ENCODE results near the gene USP13.

USP13 gene

DNA sequence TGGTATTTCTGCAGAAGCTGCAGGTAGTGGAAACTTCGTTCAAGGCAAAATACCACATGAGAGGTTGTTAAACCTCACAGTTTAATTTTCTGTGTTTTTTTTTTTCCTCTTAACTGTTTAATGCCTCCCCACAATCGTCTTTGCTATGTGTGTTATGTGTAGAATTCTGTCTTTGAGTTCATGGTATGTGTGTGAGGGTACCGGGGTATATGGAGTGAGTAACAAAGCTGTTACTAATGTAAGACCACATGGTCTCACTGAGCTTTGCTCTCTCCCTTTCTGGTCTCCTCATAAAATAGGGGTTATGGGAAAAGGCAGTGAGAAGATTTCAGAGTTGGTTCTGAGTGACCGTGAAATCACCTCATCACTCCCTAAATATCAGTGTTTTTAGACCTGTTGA lies 143.6 kb downstream of the USP13 start:
- no peak overlapping the region for H3K4me3 ChIP-seq (ENCODE audit: low read depth, low read length)
- DNase-seq (ENCODE audit: low read depth), result no peak
- TF ChIP-seq, protein P1, sequence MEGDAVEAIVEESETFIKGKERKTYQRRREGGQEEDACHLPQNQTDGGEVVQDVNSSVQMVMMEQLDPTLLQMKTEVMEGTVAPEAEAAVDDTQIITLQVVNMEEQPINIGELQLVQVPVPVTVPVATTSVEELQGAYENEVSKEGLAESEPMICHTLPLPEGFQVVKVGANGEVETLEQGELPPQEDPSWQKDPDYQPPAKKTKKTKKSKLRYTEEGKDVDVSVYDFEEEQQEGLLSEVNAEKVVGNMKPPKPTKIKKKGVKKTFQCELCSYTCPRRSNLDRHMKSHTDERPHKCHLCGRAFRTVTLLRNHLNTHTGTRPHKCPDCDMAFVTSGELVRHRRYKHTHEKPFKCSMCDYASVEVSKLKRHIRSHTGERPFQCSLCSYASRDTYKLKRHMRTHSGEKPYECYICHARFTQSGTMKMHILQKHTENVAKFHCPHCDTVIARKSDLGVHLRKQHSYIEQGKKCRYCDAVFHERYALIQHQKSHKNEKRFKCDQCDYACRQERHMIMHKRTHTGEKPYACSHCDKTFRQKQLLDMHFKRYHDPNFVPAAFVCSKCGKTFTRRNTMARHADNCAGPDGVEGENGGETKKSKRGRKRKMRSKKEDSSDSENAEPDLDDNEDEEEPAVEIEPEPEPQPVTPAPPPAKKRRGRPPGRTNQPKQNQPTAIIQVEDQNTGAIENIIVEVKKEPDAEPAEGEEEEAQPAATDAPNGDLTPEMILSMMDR (IDR thresholded peaks at IDR 0.05; ENCODE audit: insufficient read depth, low read depth, low read length, missing control alignments), result no peak

DNA sequence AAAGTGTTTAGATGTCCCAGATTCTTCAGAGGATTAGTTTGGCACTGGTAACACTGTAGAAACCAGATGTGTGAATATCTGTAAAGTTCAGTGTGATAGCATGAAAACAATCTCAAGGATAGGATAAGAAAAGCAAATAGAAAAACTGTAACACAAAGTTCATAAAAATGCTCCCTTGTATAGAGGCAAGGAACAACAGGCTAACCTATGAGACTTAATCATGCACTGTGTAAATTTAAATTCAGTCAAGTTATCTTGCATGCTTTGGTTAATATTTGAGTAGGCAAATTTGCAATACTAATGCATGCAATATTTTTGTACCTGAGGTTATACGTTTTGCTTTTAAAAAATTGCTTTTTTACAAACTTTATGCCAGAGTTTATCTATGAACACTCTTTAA lies 144.4 kb downstream of the USP13 start:
- H3K4me3 ChIP-seq (ENCODE audit: low read depth, low read length), result no peak overlapping the region
- no peak for DNase-seq (ENCODE audit: low read depth)
- TF ChIP-seq, protein P1 (IDR thresholded peaks at IDR 0.05; ENCODE audit: insufficient read depth, low read depth, low read length, missing control alignments), result no peak

DNA sequence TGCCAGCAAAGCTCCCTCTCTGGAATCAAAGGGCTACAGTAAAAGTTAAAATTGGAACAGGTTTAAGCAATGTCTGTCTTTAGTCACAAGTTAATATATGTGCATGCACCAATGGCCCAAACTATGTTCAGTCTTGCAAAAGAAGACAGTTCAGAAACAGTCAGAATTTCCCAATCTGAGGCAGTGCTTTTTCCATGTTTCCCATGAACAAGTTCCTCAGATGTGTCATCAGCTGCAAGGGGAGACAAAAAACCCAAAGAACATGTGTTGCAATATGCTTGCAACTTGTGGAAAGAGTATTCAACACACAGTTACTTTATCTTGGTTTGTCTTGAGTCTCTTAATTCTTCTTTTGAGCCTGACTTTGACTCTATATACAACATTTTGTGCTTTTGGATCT lies 148.4 kb downstream of the USP13 start:
- H3K4me3 ChIP-seq (ENCODE audit: low read depth, low read length), result no peak overlapping the region
- DNase-seq (ENCODE audit: low read depth), result no peak
- TF ChIP-seq, protein P1 (IDR thresholded peaks at IDR 0.05; ENCODE audit: insufficient read depth, low read depth, low read length, missing control alignments), result no peak

DNA sequence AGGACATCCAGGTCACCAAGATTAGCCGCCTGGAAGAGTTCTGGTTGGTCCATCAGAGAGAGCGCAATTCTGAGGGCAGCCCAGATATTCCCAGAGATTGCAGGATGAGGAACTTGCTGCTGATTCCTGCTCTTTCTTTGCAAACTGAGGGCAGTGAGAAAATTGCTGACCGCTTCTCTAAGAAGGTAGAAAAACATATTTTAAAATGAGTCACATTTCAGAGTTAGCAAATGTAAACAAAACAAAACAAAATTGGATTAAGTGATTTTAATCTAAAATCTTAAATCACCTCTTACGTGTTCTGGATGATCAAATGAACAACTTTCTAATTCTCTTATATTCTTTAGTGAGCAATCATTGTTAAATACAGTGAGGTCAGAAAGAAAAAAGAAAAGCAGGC lies 149.0 kb downstream of the USP13 start:
- DNase-seq (ENCODE audit: low read depth), result no peak
- TF ChIP-seq, protein P1 (IDR thresholded peaks at IDR 0.05; ENCODE audit: insufficient read depth, low read depth, low read length, missing control alignments), result no peak
- H3K4me3 ChIP-seq (ENCODE audit: low read depth, low read length), result no peak overlapping the region

DNA sequence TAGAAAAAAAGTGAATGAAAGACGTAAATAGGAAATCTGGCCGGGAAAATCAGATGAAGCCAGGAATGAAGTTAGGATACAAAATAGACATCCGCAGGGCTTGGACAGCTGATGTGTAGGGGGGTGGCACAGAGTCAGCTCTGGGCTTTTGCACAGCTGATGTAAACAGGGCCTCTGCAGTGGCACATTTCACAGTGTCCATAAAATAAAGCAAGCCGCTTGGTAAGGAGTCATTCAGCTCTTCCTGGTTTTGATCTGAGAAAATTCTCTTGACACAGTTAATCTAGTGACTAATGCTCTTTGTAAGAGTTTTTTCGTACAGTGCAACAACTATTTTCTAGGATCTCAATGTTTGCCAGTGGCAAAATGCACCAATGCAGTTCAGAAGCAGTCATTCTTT lies 153.3 kb downstream of the USP13 start:
- no peak overlapping the region for H3K4me3 ChIP-seq (ENCODE audit: low read depth, low read length)
- TF ChIP-seq, protein P1 (IDR thresholded peaks at IDR 0.05; ENCODE audit: insufficient read depth, low read depth, low read length, missing control alignments), result no peak
- DNase-seq (ENCODE audit: low read depth), result no peak

DNA sequence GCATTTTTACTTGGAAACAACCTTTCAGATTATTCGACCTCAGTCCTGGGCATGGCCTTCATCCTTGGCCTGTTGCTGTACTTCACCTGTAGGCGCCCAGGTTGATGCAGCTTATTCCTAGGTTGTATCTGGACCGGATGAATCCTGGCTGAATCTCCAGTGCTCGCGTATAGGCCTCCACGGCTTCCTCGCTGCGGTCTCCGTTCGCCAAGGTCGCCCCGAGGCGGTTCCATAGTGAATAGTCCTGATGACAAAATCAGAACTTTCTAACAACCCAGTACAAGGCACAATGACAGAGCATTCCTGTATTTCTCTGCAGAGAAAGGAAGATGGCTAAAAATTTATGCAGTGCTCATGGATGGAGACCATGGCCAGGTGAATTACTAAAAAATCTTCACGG lies 154.7 kb downstream of the USP13 start:
- no peak for DNase-seq (ENCODE audit: low read depth)
- TF ChIP-seq, protein P1 (IDR thresholded peaks at IDR 0.05; ENCODE audit: insufficient read depth, low read depth, low read length, missing control alignments), result no peak
- H3K4me3 ChIP-seq (ENCODE audit: low read depth, low read length), result no peak overlapping the region

DNA sequence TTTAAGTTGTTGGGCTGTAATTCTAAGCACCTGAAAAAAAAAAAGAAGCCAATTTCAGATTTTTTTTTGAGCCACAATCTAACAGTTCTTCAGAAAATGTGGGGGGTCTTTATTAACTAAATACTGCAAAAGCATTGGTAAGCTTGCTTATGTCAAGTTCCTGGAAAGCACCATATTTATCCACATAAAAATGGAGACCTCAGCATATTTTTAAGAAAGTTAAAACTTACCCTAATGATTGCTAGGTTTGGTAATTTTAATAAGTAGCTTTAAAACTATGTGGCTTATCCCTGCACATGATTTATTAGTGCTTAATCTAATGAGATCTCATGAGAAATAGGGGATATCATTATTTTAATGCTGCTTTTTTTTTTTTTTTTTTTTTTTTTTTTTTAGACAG lies 156.8 kb downstream of the USP13 start:
- TF ChIP-seq, protein P1 (IDR thresholded peaks at IDR 0.05; ENCODE audit: insufficient read depth, low read depth, low read length, missing control alignments), result no peak
- DNase-seq (ENCODE audit: low read depth), result no peak
- H3K4me3 ChIP-seq (ENCODE audit: low read depth, low read length), result no peak overlapping the region

All from GM12865 (cell line).